Keratinocyte (primary cell): ENCODE results near the gene USP47.

ENCODE experiments used
- EZH2 ChIP-seq: IDR thresholded peaks from one replicate; pipeline ENCODE4 v1.6.1; 2012; ENCODE audit warnings: inconsistent platforms, mild to moderate bottlenecking, low read length, moderate library complexity
- TF ChIP-seq, protein P1 (sequence below), 3 experiments: IDR thresholded peaks in 1 of 3; conservative IDR thresholded peaks in 1 of 3; optimal IDR thresholded peaks in 1 of 3; 2 replicates in 2 of 3; 3 replicates in 1 of 3; pipeline versions ENCODE3 to v1.5.1; 2011; ENCODE audit warnings: low read length in 3 of 3, mild to moderate bottlenecking in 3 of 3, moderate library complexity in 2 of 3, control low read depth in 1 of 3, inconsistent platforms in 1 of 3; ENCODE audit not compliant: insufficient read depth in 2 of 3; ENCODE audit errors: extremely low read depth in 1 of 3

- TF ChIP-seq, protein P1, sequence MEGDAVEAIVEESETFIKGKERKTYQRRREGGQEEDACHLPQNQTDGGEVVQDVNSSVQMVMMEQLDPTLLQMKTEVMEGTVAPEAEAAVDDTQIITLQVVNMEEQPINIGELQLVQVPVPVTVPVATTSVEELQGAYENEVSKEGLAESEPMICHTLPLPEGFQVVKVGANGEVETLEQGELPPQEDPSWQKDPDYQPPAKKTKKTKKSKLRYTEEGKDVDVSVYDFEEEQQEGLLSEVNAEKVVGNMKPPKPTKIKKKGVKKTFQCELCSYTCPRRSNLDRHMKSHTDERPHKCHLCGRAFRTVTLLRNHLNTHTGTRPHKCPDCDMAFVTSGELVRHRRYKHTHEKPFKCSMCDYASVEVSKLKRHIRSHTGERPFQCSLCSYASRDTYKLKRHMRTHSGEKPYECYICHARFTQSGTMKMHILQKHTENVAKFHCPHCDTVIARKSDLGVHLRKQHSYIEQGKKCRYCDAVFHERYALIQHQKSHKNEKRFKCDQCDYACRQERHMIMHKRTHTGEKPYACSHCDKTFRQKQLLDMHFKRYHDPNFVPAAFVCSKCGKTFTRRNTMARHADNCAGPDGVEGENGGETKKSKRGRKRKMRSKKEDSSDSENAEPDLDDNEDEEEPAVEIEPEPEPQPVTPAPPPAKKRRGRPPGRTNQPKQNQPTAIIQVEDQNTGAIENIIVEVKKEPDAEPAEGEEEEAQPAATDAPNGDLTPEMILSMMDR (optimal IDR thresholded peaks at IDR 0.05 in 1 of 3, IDR thresholded peaks at IDR 0.05 in 1 of 3, conservative IDR thresholded peaks at IDR 0.05 in 1 of 3; ENCODE audit: extremely low read depth in 1 of 3, insufficient read depth in 2 of 3, low read length in 3 of 3), result no peak
- TF ChIP-seq EZH2, result no peak
Observed at GRCh38 chr11:11814614-11815452, 26.9 kb upstream of the USP47 start.
